GM21723 (cell line): ENCODE data around the gene PHF11.

Experiments
- ATAC-seq: cut with Tn5 transposase; IDR thresholded peaks from one replicate; pipeline ENCODE4 v1.9.1; 2021; ENCODE audit warnings: mild to moderate bottlenecking, moderate library complexity; ENCODE audit not compliant: unreplicated experiment

PHF11 gene

GRCh38 chr13:49497272-49497671, 1.5 kb downstream of the PHF11 start:
- ATAC-seq, result no peak

DNA sequence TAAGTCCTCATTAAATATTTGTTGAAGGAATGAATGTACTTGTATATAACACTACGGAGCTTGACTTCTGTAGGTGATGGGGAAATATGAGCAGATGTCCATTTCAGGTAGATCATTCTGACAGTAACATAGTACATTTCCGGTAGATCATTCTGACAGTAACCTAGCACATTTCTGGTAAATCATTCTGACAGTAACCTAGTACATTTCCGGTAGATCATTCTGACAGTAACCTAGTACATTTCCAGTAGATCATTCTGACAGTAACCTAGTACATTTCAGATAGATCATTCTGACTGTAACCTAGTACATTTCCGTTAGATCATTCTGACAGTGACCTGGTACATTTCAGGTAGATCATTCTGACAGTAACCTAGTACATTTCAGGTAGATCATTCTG, 2.5 kb downstream of the PHF11 start:
- no peak for ATAC-seq

- ATAC-seq, result no peak
Observed at GRCh38 chr13:49499889-49500660, 4.3 kb downstream of the PHF11 start.

DNA sequence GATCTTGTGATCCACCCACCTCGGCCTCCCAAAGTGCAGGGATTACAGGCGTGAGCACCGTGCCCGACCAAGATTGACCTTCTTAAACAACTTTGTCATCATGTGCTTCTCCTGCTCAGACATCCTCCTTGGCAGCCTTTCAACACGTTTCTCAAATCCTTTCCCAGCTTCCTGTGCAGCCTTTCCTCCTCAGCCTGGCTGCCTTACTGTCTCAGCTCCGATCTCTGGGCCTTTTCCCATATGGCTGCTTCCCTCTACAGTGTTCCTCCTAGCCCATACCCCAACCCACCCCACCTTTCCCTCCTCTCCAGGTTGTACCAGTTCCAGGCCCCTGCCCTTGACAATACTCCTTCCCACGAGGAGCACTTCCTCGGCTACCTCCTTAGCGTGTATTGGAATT, 7.2 kb downstream of the PHF11 start:
- ATAC-seq, result no peak

DNA sequence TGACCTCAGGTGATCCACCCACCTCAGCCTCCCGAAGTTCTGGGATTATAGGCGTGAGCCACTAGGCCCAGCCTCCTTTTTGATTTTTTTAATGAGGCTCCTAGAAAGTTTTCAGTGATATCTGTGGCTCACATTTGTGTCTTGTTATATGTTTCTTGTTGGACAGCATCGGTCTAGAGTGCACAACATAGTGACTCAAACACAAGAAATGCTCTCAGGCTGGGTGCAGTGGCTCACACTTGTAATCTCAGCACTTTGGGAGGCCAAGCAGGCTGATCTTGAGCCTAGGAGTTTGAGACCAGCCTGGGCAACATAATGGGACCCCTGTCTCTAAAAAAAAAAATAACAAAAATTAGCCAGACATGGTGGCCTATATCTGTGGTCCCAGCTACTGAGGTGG, 8.2 kb downstream of the PHF11 start:
- ATAC-seq, result no peak

DNA sequence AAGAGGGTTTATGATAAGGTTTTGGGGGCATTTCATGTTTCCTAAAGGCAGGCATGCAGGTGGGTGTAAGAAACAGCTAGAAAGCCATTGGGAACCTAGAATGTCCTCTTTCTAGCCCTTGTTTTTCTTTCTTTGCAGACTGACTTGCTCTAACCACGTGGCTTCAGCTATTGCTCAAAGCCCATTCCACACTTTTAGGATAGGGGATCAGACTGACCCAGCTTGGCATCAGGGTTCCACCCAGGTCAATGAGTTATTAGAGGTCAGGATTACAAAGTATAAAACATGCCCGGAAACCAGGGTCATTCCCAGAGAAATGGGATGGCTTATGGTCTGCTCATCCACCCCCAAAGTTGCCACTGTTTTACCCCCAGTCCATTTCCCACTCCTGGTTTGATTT, 16.8 kb downstream of the PHF11 start:
- ATAC-seq, result no peak

GRCh38 chr13:49516467-49516866, 20.7 kb downstream of the PHF11 start:
- no peak for ATAC-seq

DNA sequence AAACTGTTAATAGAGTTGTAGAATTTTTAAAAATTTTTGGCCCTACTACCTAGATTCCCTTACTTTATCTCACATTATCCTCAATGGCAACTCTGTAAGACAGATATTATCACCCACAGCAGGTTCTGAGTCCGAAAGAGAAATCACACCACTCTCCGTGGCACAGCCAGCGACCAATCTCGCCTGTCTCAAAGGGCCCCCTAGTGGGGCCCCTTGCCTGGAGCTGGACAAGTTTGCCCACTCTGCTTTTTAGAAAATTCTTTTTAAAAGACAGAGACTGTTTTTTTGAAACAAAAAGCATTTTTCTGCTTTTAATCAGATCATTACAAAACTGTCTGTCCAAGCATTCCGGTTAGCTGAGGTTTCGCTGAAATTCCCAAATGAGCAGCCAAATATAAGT, 21.7 kb downstream of the PHF11 start:
- ATAC-seq, result no peak

DNA sequence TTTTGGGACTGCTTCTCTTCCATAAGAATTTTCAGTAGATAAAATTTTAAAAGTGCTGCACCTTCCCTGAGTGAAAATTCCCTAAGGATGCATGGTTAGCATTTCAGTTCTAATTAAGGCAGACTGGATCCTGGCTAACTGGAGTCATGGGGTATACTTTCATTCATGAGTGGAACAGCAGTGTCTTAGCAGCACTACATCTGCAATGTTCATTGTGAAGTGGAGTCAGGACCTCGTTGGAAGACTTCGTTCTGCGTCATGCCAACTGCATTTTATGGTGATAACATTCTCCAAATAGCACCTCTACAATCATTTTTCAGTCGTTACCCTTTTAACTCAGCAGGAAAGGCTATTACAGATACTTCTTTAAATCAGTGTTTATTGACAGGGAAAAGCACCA, 25.5 kb downstream of the PHF11 start:
- no peak for ATAC-seq

DNA sequence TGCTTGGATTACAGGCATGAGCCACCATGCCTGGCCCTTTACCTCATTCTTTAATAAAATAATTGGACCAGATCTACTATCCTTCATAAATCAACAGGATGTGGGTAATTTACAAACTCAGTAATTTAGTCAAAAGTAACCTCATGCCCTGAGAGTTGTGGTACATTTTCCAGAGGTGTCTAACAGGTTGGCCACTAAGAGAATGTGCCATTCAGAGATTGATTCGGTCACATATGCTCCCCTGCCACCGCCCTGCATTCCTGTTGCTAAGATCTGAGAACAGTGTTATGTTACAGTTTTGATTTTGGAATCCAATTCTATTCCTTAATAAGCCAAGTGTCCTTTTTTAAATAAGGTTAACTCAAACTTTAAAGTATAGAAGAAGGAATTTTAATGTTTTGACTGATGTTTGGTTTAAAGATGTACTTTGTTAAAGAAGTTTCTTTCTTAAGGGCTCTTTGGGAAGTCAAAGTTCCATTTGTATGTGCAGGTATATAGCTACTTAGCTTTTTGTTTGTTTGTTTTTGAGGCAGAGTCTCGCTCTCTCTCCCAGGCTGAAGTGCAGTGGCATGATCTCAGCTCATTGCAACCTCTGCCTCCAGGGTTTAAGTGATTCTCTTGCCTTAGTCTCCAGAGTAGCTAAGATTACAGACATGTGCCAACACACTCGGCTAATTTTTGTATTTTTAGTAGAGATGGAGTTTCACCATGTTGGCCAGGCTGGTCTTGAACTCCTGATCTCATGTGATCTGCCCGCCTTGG, 29.2 kb downstream of the PHF11 start:
- no peak for ATAC-seq

DNA sequence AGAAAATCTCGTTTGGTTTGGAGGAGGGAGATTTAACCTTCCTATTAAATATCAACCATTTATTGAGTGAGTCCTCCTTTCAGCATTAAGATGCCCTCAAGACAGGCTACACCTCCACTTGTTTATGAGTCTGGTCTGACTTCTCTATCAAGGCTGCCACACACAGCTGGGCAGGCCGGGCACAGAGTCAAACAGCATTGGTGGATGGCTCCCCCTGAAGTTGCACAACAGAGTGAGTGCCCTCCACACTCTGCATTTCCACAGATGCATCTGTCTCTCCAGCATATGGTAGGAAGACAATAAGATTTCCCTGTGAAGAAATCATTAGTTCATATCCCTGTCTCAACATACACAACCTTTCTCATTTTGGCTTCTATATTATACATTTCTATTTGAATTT, 31.4 kb downstream of the PHF11 start:
- no peak for ATAC-seq

- no peak for ATAC-seq
Observed at GRCh38 chr13:49528161-49528560, 32.4 kb downstream of the PHF11 start.

- ATAC-seq, result no peak
Observed at GRCh38 chr13:49530457-49530856, 34.7 kb downstream of the PHF11 start.

- no peak for ATAC-seq
Observed at GRCh38 chr13:49532593-49532992, 36.8 kb downstream of the PHF11 start.

DNA sequence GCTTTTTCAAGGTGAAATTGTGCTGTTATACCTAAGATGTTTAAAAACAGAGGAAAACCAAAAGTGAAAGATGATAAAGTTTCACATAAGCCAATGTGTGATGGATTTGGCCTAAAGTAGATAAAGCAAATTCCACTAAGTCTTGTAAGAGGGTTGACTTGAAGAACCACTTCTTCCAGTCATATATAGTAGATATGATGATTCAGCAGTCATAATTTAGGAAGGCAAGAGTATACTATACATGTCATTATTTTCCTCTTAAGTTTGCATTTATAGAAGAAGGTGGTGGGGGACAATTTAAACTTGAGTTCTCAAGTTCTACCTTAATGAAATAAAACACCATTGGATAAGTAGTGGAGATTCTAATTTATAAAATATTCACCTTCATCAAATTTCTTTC, 37.3 kb downstream of the PHF11 start:
- no peak for ATAC-seq

- ATAC-seq, result no peak
Observed at GRCh38 chr13:49533591-49534269, 38.0 kb downstream of the PHF11 start.

- ATAC-seq, result no peak
Observed at GRCh38 chr13:49536144-49536873, 40.6 kb downstream of the PHF11 start.

DNA sequence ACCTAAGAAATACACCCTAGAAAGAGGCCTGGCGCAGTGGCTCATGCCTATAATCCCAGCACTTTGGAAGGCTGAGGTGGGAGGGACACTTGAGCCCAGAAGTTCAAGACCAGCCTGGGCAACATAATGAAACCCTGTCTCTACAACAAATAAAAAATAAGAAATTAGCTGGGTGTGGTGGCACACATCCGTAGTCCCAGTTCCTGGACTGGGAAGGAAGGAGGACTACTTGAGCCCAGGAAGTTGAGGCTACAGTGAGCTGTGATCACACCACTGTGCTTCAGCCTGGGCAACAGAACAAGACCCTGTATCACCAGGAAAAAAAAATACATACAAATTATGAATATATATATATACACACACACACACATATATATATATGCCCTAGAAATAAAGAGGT, 42.7 kb downstream of the PHF11 start:
- ATAC-seq, result no peak

DNA sequence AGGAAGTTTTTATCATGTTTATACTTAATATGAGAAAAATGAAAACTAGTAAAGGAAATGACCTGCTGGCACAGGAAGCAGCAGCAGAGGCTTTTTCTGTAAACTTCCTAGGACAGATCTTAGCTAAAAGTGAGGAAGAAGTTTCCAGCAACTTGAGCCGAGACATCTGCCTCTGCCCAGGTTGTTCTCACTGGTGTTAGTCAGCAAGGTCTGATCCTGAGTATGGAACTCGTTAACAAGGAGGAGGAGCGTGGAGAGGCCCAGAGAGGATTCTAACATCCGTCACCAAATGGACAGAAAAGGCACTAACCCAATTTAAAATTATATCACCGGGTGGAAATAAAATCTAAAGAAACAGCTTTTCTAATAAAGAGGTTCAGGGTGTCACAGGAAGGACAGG, 43.6 kb downstream of the PHF11 start:
- no peak for ATAC-seq

GRCh38 chr13:49539746-49540145, 44.0 kb downstream of the PHF11 start:
- ATAC-seq, result no peak

GRCh38 chr13:49540552-49540951, 44.8 kb downstream of the PHF11 start:
- ATAC-seq, result no peak
